ENCODE measurements around the gene ASPSCR1. TPM values are rescaled to one million over a fixed set of nuclear protein-coding genes. Genes with fewer than 3 reads are reported as not detected.
A peak's percentile ranks its signal among the peaks of the same experiment; 100 is the strongest.

Gene ASPSCR1
- total RNA-seq, 4 donors from 2014 or later, result 17.9 to 25.6 (median 21.6) TPM

DNA sequence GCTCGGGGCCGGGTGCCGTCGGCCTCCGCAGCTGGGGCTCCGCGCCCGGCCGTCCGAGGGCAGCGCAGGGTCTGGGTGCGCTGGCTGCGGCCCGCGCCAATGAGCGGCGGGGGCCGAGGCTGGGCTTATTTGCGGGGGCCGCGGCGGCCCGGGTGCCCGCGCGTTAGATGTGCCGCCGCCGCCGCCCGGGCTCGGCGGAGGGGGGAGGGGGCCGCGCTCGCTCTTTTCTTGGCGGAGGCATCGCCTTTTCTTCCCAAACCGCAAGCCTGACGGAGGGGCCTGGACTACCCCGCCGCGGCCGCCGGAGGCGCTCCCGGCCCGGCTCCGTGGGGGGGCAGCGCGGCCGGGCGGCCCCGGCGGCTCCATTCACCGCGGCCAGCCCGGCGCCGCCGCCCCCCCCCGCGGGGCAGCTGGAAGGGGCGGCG lies 16.3 kb upstream of the ASPSCR1 start, which contains the start of gene NOTUM:
TSS of gene NOTUM (minus strand) at position 101 of the 425 bp plus-strand sequence. CDS start 278 bp downstream, outside the sequence.
- TF ChIP-seq POLR2AphosphoS5 (IDR thresholded peaks at IDR 0.05) (no peak), CTCF (IDR thresholded peaks at IDR 0.05) (peak in 1 of 2 donors; percentile 26), POLR2A (IDR thresholded peaks at IDR 0.05) (no peak)
- Histone ChIP-seq H3K4me1 (peaks cover 32% of the 10 kb centered on the region), H3K4me3 (peak within 1 kb of the TSS; percentile 47), H3K27me3 (peaks cover 70% of the 10 kb centered on the region), H3K27ac (no peak within 1 kb of the TSS), H3K36me3 (no peaks in the 10 kb centered on the region), H3K9me3 (no peaks in the 10 kb centered on the region)
- no CpG with 5 or more reads among the region's 65 CpGs for WGBS
- no peak for DNase-seq (ENCODE audit: low spot score in 2 of 2)

GRCh38 chr17:81961521-81962498 lies 15.6 kb upstream of the ASPSCR1 start:
- no peak for DNase-seq (ENCODE audit: low spot score in 2 of 2)
- no peak overlapping the region for H3K27ac ChIP-seq
- peaks cover 70% of the 10 kb centered on the region for H3K27me3 ChIP-seq
- WGBS, result 42% methylated on average over 8 of the region's 82 CpGs
- no peaks in the 10 kb centered on the region for H3K9me3 ChIP-seq
- H3K36me3 ChIP-seq, result no peaks in the 10 kb centered on the region
- H3K4me1 ChIP-seq, result peaks cover 35% of the 10 kb centered on the region
- no peak for TF ChIP-seq POLR2AphosphoS5 (IDR thresholded peaks at IDR 0.05)
- peak overlapping the region; percentile 47 for H3K4me3 ChIP-seq

DNA sequence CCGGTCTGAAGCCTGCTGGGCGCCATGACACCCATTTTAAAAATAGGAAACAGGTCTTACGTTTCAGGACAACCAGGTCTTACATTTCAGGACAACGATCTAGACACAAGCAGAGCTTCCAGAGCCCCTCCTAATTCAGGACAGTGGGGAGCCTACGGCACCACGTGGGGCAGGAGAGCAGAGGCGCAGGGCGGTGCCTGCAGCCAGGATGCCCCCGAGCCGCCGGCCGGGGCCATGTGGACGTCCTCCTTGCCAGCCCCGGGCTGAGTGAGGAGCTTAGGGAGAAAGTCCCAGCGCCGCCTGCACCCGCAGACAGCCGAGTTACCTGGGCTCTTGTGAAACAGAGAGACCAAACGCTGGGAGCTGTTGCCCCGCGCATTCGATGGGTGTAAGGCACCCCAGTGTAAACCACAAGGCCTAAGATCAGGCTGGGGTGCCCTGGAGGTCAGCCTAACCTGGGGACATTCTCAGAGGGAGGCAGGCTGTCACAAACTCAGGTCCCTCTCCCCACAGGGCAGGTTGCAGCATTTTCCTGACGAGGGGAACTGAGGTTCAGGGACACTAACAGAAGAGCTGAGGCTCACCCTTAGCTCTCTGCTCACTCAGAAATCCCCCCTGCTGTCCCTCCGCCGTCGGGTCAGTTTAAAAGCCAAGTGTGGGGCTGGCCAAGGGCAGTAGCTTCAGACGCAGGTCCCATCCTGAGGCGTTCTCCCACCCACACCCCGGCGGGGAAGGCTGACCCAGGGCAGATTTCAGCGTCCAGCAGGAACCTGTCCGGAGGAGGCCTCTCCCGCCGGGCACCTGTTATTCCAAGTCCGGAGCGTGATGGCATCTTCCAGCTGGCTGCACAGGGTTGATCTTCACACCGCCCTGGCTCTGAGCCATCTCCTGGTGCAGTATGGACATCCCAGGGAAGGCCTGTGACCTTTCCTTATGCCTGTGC lies 14.7 kb upstream of the ASPSCR1 start:
- peaks cover 66% of the 10 kb centered on the region for H3K27me3 ChIP-seq
- H3K4me3 ChIP-seq, result no peak overlapping the region
- no peak for TF ChIP-seq EP300 (IDR thresholded peaks at IDR 0.05)
- no peak for TF ChIP-seq POLR2A (IDR thresholded peaks at IDR 0.05)
- no peak for TF ChIP-seq CTCF (IDR thresholded peaks at IDR 0.05)
- TF ChIP-seq POLR2AphosphoS5 (IDR thresholded peaks at IDR 0.05), result no peak
- no peaks in the 10 kb centered on the region for H3K9me3 ChIP-seq
- peaks cover 45% of the 10 kb centered on the region for H3K4me1 ChIP-seq
- no peaks in the 10 kb centered on the region for H3K36me3 ChIP-seq
- DNase-seq (ENCODE audit: low spot score in 2 of 2), result no peak
- WGBS, result 69% methylated on average over 27 of the region's 37 CpGs
- no peak overlapping the region for H3K27ac ChIP-seq

DNA sequence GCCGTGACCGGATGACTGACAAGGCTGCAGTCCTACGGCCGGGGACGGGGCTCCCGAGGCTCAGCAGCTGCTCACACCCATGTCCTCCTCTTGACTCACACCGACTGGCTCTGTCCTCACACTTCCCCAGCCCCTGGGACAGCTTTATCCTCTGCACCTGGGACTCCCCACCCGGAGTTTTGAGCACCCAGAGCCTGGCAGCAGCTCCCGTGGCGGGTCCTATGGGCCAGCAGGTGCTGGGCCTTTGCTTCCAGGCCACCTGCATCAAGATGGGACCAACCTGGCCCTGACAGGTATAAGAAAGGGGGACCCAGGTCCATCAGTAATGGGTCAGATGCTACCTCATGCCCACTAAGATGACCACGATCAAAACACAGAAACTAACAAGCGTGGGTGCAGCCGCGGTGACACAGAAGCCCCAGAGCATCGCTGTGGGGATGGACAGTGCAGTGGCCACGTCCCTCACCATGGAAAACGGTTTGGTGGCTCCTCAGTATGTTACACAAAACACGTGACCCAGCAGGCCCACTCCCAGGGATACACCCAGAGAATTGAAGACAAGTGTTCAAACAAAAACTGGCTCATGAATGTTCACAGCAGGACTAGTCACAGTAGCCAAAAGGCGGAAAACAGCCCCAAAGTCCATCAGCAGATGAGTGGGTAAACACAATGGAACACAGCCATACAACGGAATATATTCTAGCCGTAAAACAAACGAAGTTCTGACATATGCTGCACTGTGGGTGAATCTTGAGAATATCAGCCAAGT lies 13.2 kb upstream of the ASPSCR1 start:
- Histone ChIP-seq H3K4me3 (no peak overlapping the region), H3K36me3 (no peaks in the 10 kb centered on the region), H3K27me3 (peaks cover 51% of the 10 kb centered on the region), H3K4me1 (peaks cover 57% of the 10 kb centered on the region), H3K27ac (no peak overlapping the region), H3K9me3 (no peaks in the 10 kb centered on the region)
- TF ChIP-seq CTCF (IDR thresholded peaks at IDR 0.05) (no peak), EP300 (IDR thresholded peaks at IDR 0.05) (no peak), POLR2AphosphoS5 (IDR thresholded peaks at IDR 0.05) (no peak), POLR2A (IDR thresholded peaks at IDR 0.05) (no peak)
- no peak for DNase-seq (ENCODE audit: low spot score in 2 of 2)
- WGBS, result 68% methylated on average over 21 of the region's 22 CpGs
